ENCODE results near the gene NUMBL. TPM values are rescaled to one million over a fixed set of nuclear protein-coding genes. Genes with fewer than 3 reads are reported as not detected.

Gene NUMBL
- total and polyA plus RNA-seq, 2 of the 13 experiments (the other 11 are each of a cell fraction or from before 2014, with no cell fraction given): 0.49 to 2.3 TPM

DNA sequence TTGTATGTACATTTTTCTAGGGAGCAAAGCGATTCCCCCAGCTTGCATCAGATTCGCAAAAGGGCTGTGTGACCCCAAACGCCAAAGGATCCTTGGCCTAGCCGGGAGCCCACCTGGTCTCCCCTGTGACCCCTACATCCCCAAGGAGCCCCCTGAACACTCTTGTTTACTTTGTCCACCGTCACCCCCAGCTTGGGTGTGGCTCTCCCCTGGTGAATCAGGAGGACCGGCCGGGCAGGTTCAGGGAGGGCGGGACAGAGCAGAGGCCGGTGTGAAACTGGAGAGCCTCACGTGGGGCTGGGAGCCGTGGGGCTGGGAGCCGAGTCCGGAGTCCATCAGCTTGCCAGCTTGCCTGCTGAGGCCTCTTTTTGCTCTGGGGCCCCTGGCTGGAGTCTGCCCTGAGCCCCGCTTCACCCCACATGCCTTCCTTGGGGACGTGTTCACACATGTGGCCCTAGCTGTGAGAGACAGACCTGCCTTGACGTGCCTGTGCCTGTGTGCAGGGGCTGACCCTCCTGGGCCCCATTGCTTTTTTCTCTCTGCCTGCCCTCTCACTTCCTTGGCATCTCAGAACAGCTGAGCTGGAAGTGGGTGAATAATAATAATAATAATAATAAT lies 28.4 kb upstream of the NUMBL start (continued):
- TF ChIP-seq TBL1XR1 (IDR thresholded peaks at IDR 0.05; ENCODE audit: borderline replicate concordance, low read length, partially characterized antibody) (no peak), ZBTB33 (CRISPR knock-in tag; IDR thresholded peaks at IDR 0.05) (no peak), ZNF629 (CRISPR knock-in tag; conservative IDR thresholded peaks at IDR 0.05) (no peak), POGZ (CRISPR knock-in tag; IDR thresholded peaks at IDR 0.05) (peak; percentile 40; the same call in 1 of the 2 replicates), NFYB (CRISPR knock-in tag; IDR thresholded peaks at IDR 0.05) (peak; percentile 11; the same call in 1 of the 2 replicates), ZNF724P (CRISPR knock-in tag; IDR thresholded peaks at IDR 0.05; ENCODE audit: borderline replicate concordance) (no peak; the same call in 1 of the 2 replicates), ZNF343 (CRISPR knock-in tag; IDR thresholded peaks at IDR 0.05) (peak; percentile 76; the same call in 1 of the 2 replicates), ZNF550 (CRISPR knock-in tag; IDR thresholded peaks at IDR 0.05; ENCODE audit: borderline replicate concordance) (no peak), TAF1 (CRISPR knock-in tag; IDR thresholded peaks at IDR 0.05) (0 out of 2 replicates have a peak, but pooled peaks have one; percentile 23), NCOA5 (CRISPR knock-in tag; IDR thresholded peaks at IDR 0.05) (no peak), SCMH1 (CRISPR knock-in tag; IDR thresholded peaks at IDR 0.05; ENCODE audit: borderline replicate concordance) (no peak), TRIM24 (CRISPR knock-in tag; IDR thresholded peaks at IDR 0.05) (no peak), ZBTB26 (CRISPR knock-in tag; IDR thresholded peaks at IDR 0.05; ENCODE audit: borderline replicate concordance) (no peak), ASH2L (IDR thresholded peaks at IDR 0.05; ENCODE audit: insufficient read length, low read depth, low read length) (peak; percentile 61), KDM5A (IDR thresholded peaks at IDR 0.05; ENCODE audit: borderline replicate concordance, low read length) (no peak), MTA1 (CRISPR knock-in tag; IDR thresholded peaks at IDR 0.05; ENCODE audit: borderline replicate concordance) (peak; percentile 91), ZFP36 (IDR thresholded peaks at IDR 0.05; ENCODE audit: borderline replicate concordance, low read depth, low read length, partially characterized antibody) (no peak)
- TF ChIP-seq, protein P1, sequence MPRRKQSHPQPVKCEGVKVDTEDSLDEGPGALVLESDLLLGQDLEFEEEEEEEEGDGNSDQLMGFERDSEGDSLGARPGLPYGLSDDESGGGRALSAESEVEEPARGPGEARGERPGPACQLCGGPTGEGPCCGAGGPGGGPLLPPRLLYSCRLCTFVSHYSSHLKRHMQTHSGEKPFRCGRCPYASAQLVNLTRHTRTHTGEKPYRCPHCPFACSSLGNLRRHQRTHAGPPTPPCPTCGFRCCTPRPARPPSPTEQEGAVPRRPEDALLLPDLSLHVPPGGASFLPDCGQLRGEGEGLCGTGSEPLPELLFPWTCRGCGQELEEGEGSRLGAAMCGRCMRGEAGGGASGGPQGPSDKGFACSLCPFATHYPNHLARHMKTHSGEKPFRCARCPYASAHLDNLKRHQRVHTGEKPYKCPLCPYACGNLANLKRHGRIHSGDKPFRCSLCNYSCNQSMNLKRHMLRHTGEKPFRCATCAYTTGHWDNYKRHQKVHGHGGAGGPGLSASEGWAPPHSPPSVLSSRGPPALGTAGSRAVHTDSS (CRISPR knock-in tag; conservative IDR thresholded peaks at IDR 0.05): no peak
- TF ChIP-seq, protein P2, sequence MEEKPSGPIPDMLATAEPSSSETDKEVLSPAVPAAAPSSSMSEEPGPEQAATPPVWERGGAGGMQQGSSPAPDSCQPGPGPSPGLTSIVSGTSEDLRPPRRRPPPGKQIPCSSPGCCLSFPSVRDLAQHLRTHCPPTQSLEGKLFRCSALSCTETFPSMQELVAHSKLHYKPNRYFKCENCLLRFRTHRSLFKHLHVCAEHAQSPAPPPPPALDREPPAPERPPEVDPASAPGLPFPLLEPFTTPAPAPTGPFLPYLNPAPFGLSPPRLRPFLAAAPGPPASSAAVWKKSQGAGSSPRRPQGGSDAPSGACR (CRISPR knock-in tag; IDR thresholded peaks at IDR 0.05): peak; percentile 85; the same call in 1 of the 2 replicates
- TF ChIP-seq, protein P3, sequence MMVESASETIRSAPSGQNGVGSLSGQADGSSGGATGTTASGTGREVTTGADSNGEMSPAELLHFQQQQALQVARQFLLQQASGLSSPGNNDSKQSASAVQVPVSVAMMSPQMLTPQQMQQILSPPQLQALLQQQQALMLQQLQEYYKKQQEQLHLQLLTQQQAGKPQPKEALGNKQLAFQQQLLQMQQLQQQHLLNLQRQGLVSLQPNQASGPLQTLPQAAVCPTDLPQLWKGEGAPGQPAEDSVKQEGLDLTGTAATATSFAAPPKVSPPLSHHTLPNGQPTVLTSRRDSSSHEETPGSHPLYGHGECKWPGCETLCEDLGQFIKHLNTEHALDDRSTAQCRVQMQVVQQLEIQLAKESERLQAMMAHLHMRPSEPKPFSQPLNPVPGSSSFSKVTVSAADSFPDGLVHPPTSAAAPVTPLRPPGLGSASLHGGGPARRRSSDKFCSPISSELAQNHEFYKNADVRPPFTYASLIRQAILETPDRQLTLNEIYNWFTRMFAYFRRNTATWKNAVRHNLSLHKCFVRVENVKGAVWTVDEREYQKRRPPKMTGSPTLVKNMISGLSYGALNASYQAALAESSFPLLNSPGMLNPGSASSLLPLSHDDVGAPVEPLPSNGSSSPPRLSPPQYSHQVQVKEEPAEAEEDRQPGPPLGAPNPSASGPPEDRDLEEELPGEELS (CRISPR knock-in tag; IDR thresholded peaks at IDR 0.05): peak; percentile 63
- TF ChIP-seq, protein P4, sequence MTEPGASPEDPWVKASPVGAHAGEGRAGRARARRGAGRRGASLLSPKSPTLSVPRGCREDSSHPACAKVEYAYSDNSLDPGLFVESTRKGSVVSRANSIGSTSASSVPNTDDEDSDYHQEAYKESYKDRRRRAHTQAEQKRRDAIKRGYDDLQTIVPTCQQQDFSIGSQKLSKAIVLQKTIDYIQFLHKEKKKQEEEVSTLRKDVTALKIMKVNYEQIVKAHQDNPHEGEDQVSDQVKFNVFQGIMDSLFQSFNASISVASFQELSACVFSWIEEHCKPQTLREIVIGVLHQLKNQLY (CRISPR knock-in tag; IDR thresholded peaks at IDR 0.05): peak; percentile 29; the same call in 1 of the 2 replicates

Measured in HepG2 (cell line).